SJSA1 (cell line): ENCODE measurements around the gene ZNF624. TPM values are rescaled to one million over a fixed set of nuclear protein-coding genes. Genes with fewer than 3 reads are reported as not detected.
"Not testable (repeated sequence)": the region's sequence is repeated elsewhere in the genome, so short reads cannot be mapped to it uniquely, and the experiment has no call there.

Experiments
- DNase-seq, 2 experiments: peaks; one replicate each; pipeline ENCODE4 v3.0.0-alpha.2; 2015 to 2020; ENCODE audit warnings: low spot score in 2 of 2, low read depth in 1 of 2
- H3K27ac ChIP-seq: fragments of 250-450 bp; sonication (Bioruptor Pico); 2 replicates; pipeline ENCODE4 v1.5.1; 2020; ENCODE audit warnings: mild to moderate bottlenecking, moderate library complexity
- H3K27me3 ChIP-seq: fragments of 250-450 bp; sonication (Bioruptor Pico); replicated peaks from 2 replicates; pipeline ENCODE4 v1.5.1; 2020; ENCODE audit warnings: mild to moderate bottlenecking, moderate library complexity
- H3K36me3 ChIP-seq: fragments of 250-450 bp; sonication (Bioruptor Pico); 2 replicates; pipeline ENCODE4 v1.5.1; 2020; ENCODE audit warnings: mild to moderate bottlenecking
- H3K4me1 ChIP-seq: fragments of 250-450 bp; sonication (Bioruptor Pico); replicated peaks from 2 replicates; pipeline ENCODE4 v1.6.1; 2021; ENCODE audit warnings: mild to moderate bottlenecking
- H3K4me3 ChIP-seq: fragments of 250-450 bp; sonication (Bioruptor Pico); 2 replicates; pipeline ENCODE4 v1.5.1; 2020; ENCODE audit warnings: mild to moderate bottlenecking
- H3K9me3 ChIP-seq: fragments of 250-450 bp; sonication (Bioruptor Pico); replicated peaks from 2 replicates; pipeline ENCODE4 v1.5.1; 2020; ENCODE audit warnings: mild to moderate bottlenecking
- total RNA-seq: library from RNA; depleted of rRNA; stranded (reverse); fragments of >200 nt; shearing (Covaris generic); gene quantifications from 2 replicates; pipeline ENCODE4 v1.2.3, GENCODE V29; 2014; rRNA removed

ZNF624 gene
- 1.3 and 3.9 TPM in 2 replicates for total RNA-seq

DNA sequence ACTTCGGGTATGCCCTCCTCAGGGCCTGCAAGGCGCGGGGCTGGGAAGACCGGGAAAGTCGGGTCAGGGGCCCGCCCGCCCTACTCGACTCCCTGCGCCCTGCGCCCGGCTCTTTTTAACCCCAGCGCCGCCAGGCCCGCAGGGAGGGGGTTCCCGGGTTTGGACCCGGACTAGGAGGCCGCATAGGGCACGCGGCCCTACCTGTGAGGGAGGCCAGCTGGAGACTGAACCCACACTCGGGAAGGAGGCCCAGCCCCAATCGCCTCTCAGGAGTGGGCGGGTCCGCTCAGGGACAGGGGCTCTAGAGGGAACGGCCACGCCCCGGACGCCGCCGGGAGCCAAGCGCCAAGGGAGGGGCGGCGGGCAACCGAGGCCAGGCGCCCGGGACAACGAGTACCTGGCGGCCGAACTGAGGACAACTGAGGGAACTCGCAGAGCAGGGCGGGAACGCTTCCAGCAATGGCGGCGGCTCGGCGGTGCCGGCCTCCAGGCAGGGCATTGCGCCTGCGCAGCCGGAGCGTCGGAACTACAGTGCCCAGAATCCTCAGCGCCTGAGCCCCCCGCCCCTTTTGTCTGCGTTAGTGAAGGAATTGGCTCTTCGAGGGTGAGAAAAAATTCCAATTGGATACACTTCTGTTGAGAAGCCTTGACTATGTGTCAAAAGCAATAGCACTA is at the start of gene ZNF624:
ZNF624 (minus strand) TSS at position 484 of the 675 bp plus-strand sequence.
- H3K9me3 ChIP-seq, result no peaks in the 10 kb centered on the region
- H3K27me3 ChIP-seq, result peaks cover 9% of the 10 kb centered on the region; the same call in 1 of the 2 replicates
- DNase-seq, result peak; percentile 89 to 90
- H3K4me3 ChIP-seq, result peak within 1 kb of the TSS; percentile 67
- H3K27ac ChIP-seq, result peak within 1 kb of the TSS; percentile 55
- no peaks in the 10 kb centered on the region; the same call in 1 of the 2 replicates for H3K4me1 ChIP-seq
- 0 out of 2 replicates have a peak, but pooled peaks cover 4% of the 10 kb centered on the region for H3K36me3 ChIP-seq

GRCh38 chr17:16697603-16698002 is 44.0 kb upstream of the ZNF624 start:
- not testable (repeated sequence) for H3K27me3 ChIP-seq, H3K27ac ChIP-seq, H3K36me3 ChIP-seq, H3K4me1 ChIP-seq, DNase-seq, H3K4me3 ChIP-seq, H3K9me3 ChIP-seq

GRCh38 chr17:16690447-16690846 is 36.8 kb upstream of the ZNF624 start:
- not testable (repeated sequence) for DNase-seq, H3K27me3 ChIP-seq, H3K36me3 ChIP-seq, H3K4me1 ChIP-seq, H3K9me3 ChIP-seq, H3K4me3 ChIP-seq, H3K27ac ChIP-seq

- not testable (repeated sequence) for H3K27me3 ChIP-seq, DNase-seq, H3K27ac ChIP-seq, H3K36me3 ChIP-seq, H3K4me1 ChIP-seq, H3K4me3 ChIP-seq, H3K9me3 ChIP-seq
Measured at GRCh38 chr17:16689731-16690281, 36.2 kb upstream of the ZNF624 start, which contains the start of gene CCDC144A. TSS of gene CCDC144A (plus strand) at chr17:16690241. CDS start at chr17:16690401, 160 bp downstream.

DNA sequence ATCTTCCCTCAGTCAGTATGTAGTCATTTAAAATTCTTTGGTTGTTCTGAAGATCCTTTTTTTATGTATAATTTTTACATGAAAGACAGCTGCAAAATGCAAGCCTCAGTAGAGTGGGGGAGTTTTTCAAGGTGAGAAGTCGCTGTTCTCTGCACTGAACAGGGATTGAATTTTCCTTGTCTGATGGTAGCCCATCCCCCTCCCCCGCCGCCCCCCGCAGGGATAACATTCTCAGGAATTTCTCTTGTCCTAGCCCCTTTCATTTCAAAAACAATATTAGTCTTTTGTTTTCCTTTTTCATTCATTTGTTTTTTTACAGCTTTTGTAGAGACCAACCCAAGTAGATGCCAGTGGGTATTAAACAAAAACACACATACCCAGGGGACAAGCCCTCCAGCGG is 33.5 kb upstream of the ZNF624 start:
- H3K36me3 ChIP-seq, H3K4me1 ChIP-seq, DNase-seq, H3K27ac ChIP-seq, H3K9me3 ChIP-seq, H3K27me3 ChIP-seq, H3K4me3 ChIP-seq: not testable (repeated sequence)

DNA sequence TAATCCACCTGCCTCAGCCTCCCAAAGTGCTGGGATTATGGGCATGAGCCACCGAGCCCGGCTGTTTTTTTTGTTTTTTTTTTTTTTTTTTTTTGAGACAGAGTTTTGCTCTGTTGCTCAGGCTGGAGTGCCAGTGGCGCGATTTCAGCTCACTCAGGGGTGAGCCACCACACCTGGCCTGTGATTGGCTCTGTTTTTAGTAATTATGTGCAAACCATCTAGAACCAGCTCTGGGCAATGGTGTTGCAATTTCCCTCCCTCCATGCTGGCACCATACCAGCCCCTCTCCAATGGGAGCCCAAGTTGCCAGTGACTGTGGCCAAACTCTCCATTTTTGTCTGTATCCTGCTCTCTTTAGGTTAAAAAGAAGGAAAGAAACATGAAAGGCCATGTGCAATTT is 32.4 kb upstream of the ZNF624 start:
- H3K4me1 ChIP-seq, H3K27ac ChIP-seq, H3K4me3 ChIP-seq, DNase-seq, H3K9me3 ChIP-seq, H3K36me3 ChIP-seq, H3K27me3 ChIP-seq: not testable (repeated sequence)

- H3K4me1 ChIP-seq, H3K4me3 ChIP-seq, H3K27ac ChIP-seq, H3K27me3 ChIP-seq, H3K36me3 ChIP-seq, H3K9me3 ChIP-seq, DNase-seq: not testable (repeated sequence)
Measured at GRCh38 chr17:16683290-16684138, 29.9 kb upstream of the ZNF624 start.

- H3K4me3 ChIP-seq, result no peak overlapping the region
- no peak overlapping the region for H3K27ac ChIP-seq
- H3K9me3 ChIP-seq, result no peaks in the 10 kb centered on the region
- no peaks in the 10 kb centered on the region for H3K27me3 ChIP-seq
- no peak for DNase-seq
- H3K36me3 ChIP-seq, result no peaks in the 10 kb centered on the region
- H3K4me1 ChIP-seq, result no peaks in the 10 kb centered on the region
Measured at GRCh38 chr17:16676676-16677268, 23.1 kb upstream of the ZNF624 start.

DNA sequence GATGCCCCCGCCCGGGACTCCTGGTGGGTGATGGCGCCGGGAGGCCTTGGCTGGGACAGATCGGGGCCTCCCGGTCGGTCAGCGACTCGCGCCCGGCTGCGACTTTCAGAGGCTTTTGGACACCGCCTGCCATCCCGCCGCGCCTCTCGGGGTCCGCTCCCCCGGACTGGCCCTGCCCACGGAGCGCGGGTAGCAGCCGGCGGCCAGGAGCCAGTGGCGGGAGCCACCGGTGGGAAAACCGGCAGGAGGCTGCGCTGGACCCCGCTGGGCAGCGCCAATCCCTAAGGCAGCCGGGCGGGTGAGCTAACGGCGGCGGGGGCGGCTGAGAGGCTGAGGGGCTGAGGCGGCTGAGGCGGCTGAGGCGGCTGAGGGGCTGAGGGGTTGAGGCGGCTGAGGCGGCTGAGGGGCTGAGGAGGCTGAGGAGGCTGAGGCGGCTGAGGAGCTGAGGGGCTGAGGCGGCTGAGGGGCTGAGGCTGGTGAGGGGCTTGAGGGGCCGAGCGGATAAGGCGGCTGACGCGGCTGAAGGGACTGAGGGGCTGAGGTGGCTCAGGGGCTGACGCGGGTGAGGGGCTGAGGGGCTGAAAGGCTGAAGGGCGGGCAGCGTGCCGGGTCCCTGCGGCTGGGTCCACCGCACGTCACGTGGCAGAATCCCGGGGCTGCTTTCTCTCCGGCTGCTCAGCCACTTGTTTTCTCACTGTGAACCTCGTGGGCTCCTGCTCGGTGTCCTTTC is 13.4 kb upstream of the ZNF624 start:
- H3K27me3 ChIP-seq, DNase-seq, H3K27ac ChIP-seq, H3K4me1 ChIP-seq, H3K36me3 ChIP-seq, H3K9me3 ChIP-seq, H3K4me3 ChIP-seq: not testable (repeated sequence)

GRCh38 chr17:16666553-16666906 is 12.9 kb upstream of the ZNF624 start:
- not testable (repeated sequence) for H3K4me1 ChIP-seq, DNase-seq, H3K27me3 ChIP-seq, H3K27ac ChIP-seq, H3K36me3 ChIP-seq, H3K9me3 ChIP-seq, H3K4me3 ChIP-seq

DNA sequence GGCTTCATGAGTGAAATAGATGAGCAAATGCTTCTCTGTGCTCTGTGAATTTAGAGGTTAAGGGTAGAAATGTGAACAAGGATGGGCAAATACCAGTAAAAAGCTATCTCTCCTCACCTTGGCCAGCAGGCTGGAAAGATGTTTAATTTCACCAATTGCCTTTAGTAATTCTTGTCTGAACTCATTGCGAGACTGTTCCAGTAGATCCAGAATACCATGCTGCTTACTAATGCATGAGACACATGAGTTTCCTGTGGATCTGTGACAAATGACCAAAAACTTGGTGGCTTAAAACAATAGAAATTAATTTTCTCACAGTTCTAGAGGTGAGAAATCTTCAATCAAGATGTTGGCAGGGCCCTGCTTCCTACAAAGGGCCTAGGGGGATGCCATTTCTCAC is 9.3 kb upstream of the ZNF624 start:
- Histone ChIP-seq H3K36me3 (no peaks in the 10 kb centered on the region), H3K4me1 (no peaks in the 10 kb centered on the region), H3K27ac (no peak overlapping the region), H3K9me3 (no peaks in the 10 kb centered on the region), H3K27me3 (peaks cover 2% of the 10 kb centered on the region), H3K4me3 (no peak overlapping the region)
- no peak for DNase-seq

DNA sequence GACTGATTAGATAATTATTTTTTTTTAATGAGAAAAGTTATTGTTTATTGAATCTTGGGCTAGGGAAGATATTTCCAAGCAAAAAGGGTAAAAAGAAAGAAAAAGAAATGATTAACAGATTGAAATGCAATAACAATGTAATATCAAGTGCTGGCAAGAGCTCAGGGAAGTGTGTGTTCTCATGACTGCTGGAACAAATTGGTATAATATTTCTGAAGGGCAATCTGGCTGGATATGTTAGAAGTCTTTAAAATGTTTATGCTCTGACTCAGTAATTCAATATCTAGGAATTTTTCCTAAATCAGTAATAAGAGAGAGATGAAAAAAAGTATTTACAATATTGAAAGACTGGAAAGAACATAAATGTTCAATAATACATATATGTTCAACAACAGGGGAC is 7.6 kb upstream of the ZNF624 start:
- no peak for DNase-seq
- Histone ChIP-seq H3K27me3 (no peaks in the 10 kb centered on the region), H3K27ac (no peak overlapping the region), H3K4me3 (no peak overlapping the region), H3K36me3 (no peaks in the 10 kb centered on the region), H3K4me1 (no peaks in the 10 kb centered on the region), H3K9me3 (no peaks in the 10 kb centered on the region)

- peak overlapping the region; percentile 55; the same call in 1 of the 2 replicates for H3K27ac ChIP-seq
- no peaks in the 10 kb centered on the region; the same call in 1 of the 2 replicates for H3K4me1 ChIP-seq
- 0 out of 2 replicates have a peak, but pooled peaks cover 4% of the 10 kb centered on the region for H3K36me3 ChIP-seq
- H3K9me3 ChIP-seq, result no peaks in the 10 kb centered on the region
- H3K4me3 ChIP-seq, result peak overlapping the region; percentile 67
- peaks cover 9% of the 10 kb centered on the region; the same call in 1 of the 2 replicates for H3K27me3 ChIP-seq
- DNase-seq, result peak in 1 of 2 experiments; percentile 1
Measured at GRCh38 chr17:16652847-16653366, 743 bp downstream of the ZNF624 start.
